Measurements from ENCODE around the gene GLB1L.
"Not testable (repeated sequence)": the region's sequence is repeated elsewhere in the genome, so short reads cannot be mapped to it uniquely, and the experiment has no call there.

DNA sequence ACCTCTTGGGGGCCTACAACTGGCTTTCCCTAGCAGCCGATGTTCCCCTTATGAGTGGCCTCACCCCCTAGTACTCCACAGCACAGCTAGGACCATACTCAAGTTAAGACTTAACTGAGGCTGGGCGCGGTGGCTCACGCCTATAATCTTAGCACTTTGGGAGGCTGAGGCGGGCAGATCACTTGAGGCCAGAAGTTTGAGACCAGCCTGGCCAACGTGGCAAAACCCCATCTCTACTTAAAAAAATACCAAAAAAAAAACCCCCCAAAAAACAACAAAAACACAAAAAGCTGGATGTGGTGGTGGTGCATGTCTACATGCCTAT, 41.8 kb upstream of the GLB1L start:
- not testable (repeated sequence) for TF ChIP-seq CTCF, POLR2A (IDR thresholded peaks at IDR 0.05)

All from testis (tissue), 2 donors.